HepG2 (cell line): ENCODE data around the gene CCDC57. TPM values are rescaled to one million over a fixed set of nuclear protein-coding genes. Genes with fewer than 3 reads are reported as not detected.

ENCODE experiments used
- AHR ChIP-seq: IDR thresholded peaks from 2 replicates; pipeline ENCODE4 v1.6.1; 2018; ENCODE audit warnings: missing genetic modification reagents, missing compliant biosample characterization
- ATF6 ChIP-seq: sonication (generic); formaldehyde crosslinking; conservative IDR thresholded peaks from 2 replicates; pipeline ENCODE4 v1.4.0; 2020; ENCODE audit warnings: missing genetic modification reagents
- DZIP1 ChIP-seq: sonication (generic); formaldehyde crosslinking; IDR thresholded peaks from 2 replicates; pipeline ENCODE4 v1.5.0; 2020; ENCODE audit warnings: mild to moderate bottlenecking, missing genetic modification reagents
- GLI4 ChIP-seq: sonication (generic); formaldehyde crosslinking; IDR thresholded peaks from 2 replicates; pipeline ENCODE4 v1.5.1; 2020; ENCODE audit warnings: missing genetic modification reagents, mild to moderate bottlenecking, moderate library complexity, borderline replicate concordance
- NFAT5 ChIP-seq: sonication (generic); formaldehyde crosslinking; IDR thresholded peaks from 2 replicates; pipeline ENCODE4 v1.4.0; 2020; ENCODE audit warnings: missing genetic modification reagents
- SNRNP70 ChIP-seq: fragments of 200-400 bp; formaldehyde crosslinking; IDR thresholded peaks from 2 replicates; pipeline ENCODE4 v1.6.1; 2017; ENCODE audit warnings: mild to moderate bottlenecking, low read depth, low read length, moderate library complexity
- SPEN ChIP-seq: sonication (generic); formaldehyde crosslinking; IDR thresholded peaks from 2 replicates; pipeline ENCODE4 v1.5.1; 2020; ENCODE audit warnings: low read depth, mild to moderate bottlenecking, missing genetic modification reagents
- TBP ChIP-seq: sonication (generic); formaldehyde crosslinking; IDR thresholded peaks from 2 replicates; pipeline ENCODE4 v1.5.0; 2020; ENCODE audit warnings: missing genetic modification reagents
- TGIF2 ChIP-seq: IDR thresholded peaks from 2 replicates; pipeline ENCODE4 v1.6.1; 2016; ENCODE audit warnings: control low read depth, missing compliant biosample characterization
- ZBTB26 ChIP-seq: IDR thresholded peaks from 2 replicates; pipeline ENCODE4 v1.6.1; 2016; ENCODE audit warnings: missing compliant biosample characterization, missing genetic modification reagents, borderline replicate concordance
- ZNF33B ChIP-seq: sonication (generic); formaldehyde crosslinking; IDR thresholded peaks from 2 replicates; pipeline ENCODE4 v1.5.1; 2020; ENCODE audit warnings: mild to moderate bottlenecking, missing genetic modification reagents
- ZNF414 ChIP-seq: sonication (generic); formaldehyde crosslinking; IDR thresholded peaks from 2 replicates; pipeline ENCODE4 v1.5.0; 2020; ENCODE audit warnings: missing genetic modification reagents
- ZNF691 ChIP-seq: sonication (generic); formaldehyde crosslinking; IDR thresholded peaks from 2 replicates; pipeline ENCODE4 v1.4.0; 2020; ENCODE audit warnings: missing genetic modification reagents, low read depth, mild to moderate bottlenecking, borderline replicate concordance
- ZNF713 ChIP-seq: sonication (generic); formaldehyde crosslinking; IDR thresholded peaks from 2 replicates; pipeline ENCODE4 v1.4.0; 2020; ENCODE audit warnings: mild to moderate bottlenecking, missing genetic modification reagents
- polyA plus RNA-seq, 8 experiments: library from polyadenylated mRNA; depleted of rRNA in 3 of 8; stranded (reverse) in 7 of 8; unstranded in 1 of 8; fragments of >200 nt; fragmentation: Illumina TruSeq in 4 of 8; extraction: Trizol in 4 of 8; gene quantifications; 2 replicates each; pipeline versions ENCODE4 v1.2.1 to v1.2.3, GENCODE V29; 2011 to 2016; ENCODE audit warnings: low read depth in 4 of 8, missing spikeins in 1 of 8, mixed read lengths in 1 of 8; ENCODE audit not compliant: insufficient read depth in 1 of 8
- total RNA-seq, 5 experiments: library from RNA; depleted of rRNA; stranded (reverse); fragments of >200 nt; fragmentation: Illumina TruSeq; extraction: Trizol; gene quantifications; 2 replicates each; pipeline ENCODE4 v1.2.3, GENCODE V29; 2016; ENCODE audit warnings: low read depth in 1 of 5

Gene CCDC57
- total and polyA plus RNA-seq, 2 of the 13 experiments (the other 11 are each of a cell fraction or from before 2014, with no cell fraction given): 59.3 to 59.9 TPM

- TF ChIP-seq ZNF713 (CRISPR knock-in tag) (peak; percentile 50; the same call in 1 of the 2 replicates), ZNF33B (CRISPR knock-in tag) (no peak), DZIP1 (peak; percentile 56), ZBTB26 (peak; percentile 44; the same call in 1 of the 2 replicates), GLI4 (CRISPR knock-in tag) (peak; percentile 88; the same call in 1 of the 2 replicates), ZNF691 (no peak; the same call in 1 of the 2 replicates), ZNF414 (CRISPR knock-in tag) (peak; percentile 18; the same call in 1 of the 2 replicates), NFAT5 (no peak; the same call in 1 of the 2 replicates), TGIF2 (CRISPR knock-in tag) (0 out of 2 replicates have a peak, but pooled peaks have one; percentile 65), SPEN (CRISPR knock-in tag) (no peak; the same call in 1 of the 2 replicates), SNRNP70 (no peak), ATF6 (CRISPR knock-in tag) (0 out of 2 replicates have a peak, but pooled peaks have one; percentile 13), TBP (CRISPR knock-in tag) (no peak), AHR (0 out of 2 replicates have a peak, but pooled peaks have one; percentile 38)
Observed at GRCh38 chr17:82229698-82230608, 17.3 kb upstream of the CCDC57 start (continued).
